Kasumi-1 (cell line): Measurements from ENCODE around the gene ANK2.
"Not testable (repeated sequence)": the region's sequence is repeated elsewhere in the genome, so short reads cannot be mapped to it uniquely, and the experiment has no call there.

Experiments
- DNase-seq, 2 experiments: peaks; one replicate each; lab custom pipeline; 2025; lab: John Stamatoyannopoulos, UW

ANK2 gene

GRCh38 chr4:113153529-113154101, 104.2 kb downstream of the ANK2 start:
- DNase-seq: no peak

- no peak for DNase-seq
These were observed 104.8 kb downstream of the ANK2 start for GRCh38 chr4:113154281-113154680.

GRCh38 chr4:113157086-113157857, 107.8 kb downstream of the ANK2 start:
- no peak for DNase-seq

- no peak for DNase-seq
These were observed 110.6 kb downstream of the ANK2 start for GRCh38 chr4:113159942-113160545.

GRCh38 chr4:113160548-113160947, 111.1 kb downstream of the ANK2 start:
- no peak for DNase-seq

GRCh38 chr4:113162089-113162488, 112.6 kb downstream of the ANK2 start:
- DNase-seq: no peak

- DNase-seq: no peak
These were observed 119.9 kb downstream of the ANK2 start for GRCh38 chr4:113169368-113169767.

GRCh38 chr4:113170115-113170804, 120.8 kb downstream of the ANK2 start:
- DNase-seq: no peak

GRCh38 chr4:113170805-113171468, 121.5 kb downstream of the ANK2 start:
- DNase-seq: no peak

- DNase-seq: no peak
These were observed 123.8 kb downstream of the ANK2 start for GRCh38 chr4:113173126-113173792.

GRCh38 chr4:113173793-113174264, 124.4 kb downstream of the ANK2 start:
- no peak for DNase-seq

- DNase-seq: no peak
These were observed 129.6 kb downstream of the ANK2 start for GRCh38 chr4:113179091-113179490.

GRCh38 chr4:113179996-113180395, 130.5 kb downstream of the ANK2 start:
- DNase-seq: no peak

- no peak for DNase-seq
These were observed 132.0 kb downstream of the ANK2 start for GRCh38 chr4:113181289-113182007.

- DNase-seq: peak; percentile 17 to 18
These were observed 133.7 kb downstream of the ANK2 start for GRCh38 chr4:113183032-113183605.

GRCh38 chr4:113186220-113186619, 136.8 kb downstream of the ANK2 start:
- DNase-seq: not testable (repeated sequence)

- DNase-seq: no peak
These were observed 137.5 kb downstream of the ANK2 start for GRCh38 chr4:113186913-113187312.

- DNase-seq: peak in 1 of 2 experiments; percentile 1
These were observed 137.9 kb downstream of the ANK2 start for GRCh38 chr4:113187358-113187757.

- DNase-seq: no peak
These were observed 140.1 kb downstream of the ANK2 start for GRCh38 chr4:113189546-113189945.

- DNase-seq: no peak
These were observed 159.7 kb downstream of the ANK2 start for GRCh38 chr4:113209153-113209552.
